Cardiac fibroblast (primary cell): ENCODE data around the gene CTIF.

ENCODE experiments used
- DNase-seq, 2 donors: peaks; one replicate each; pipeline versions ENCODE4 v3.0.0 to v3.0.0-alpha.2; 2010; ENCODE audit warnings: low read depth in 2 of 2
- H3K4me3 ChIP-seq, 2 donors: replicated peaks in 1 of 2; 1 replicate in 1 of 2; 2 replicates in 1 of 2; pipeline ENCODE4 v1.5.1; 2011; ENCODE audit warnings: low read depth in 2 of 2, low read length in 2 of 2, mild to moderate bottlenecking in 2 of 2, moderate library complexity in 1 of 2
- CTCF ChIP-seq: IDR thresholded peaks from one replicate; pipeline ENCODE4 v1.5.1; 2011; ENCODE audit warnings: low read depth, mild to moderate bottlenecking, low read length, inconsistent platforms

The CTIF gene

DNA sequence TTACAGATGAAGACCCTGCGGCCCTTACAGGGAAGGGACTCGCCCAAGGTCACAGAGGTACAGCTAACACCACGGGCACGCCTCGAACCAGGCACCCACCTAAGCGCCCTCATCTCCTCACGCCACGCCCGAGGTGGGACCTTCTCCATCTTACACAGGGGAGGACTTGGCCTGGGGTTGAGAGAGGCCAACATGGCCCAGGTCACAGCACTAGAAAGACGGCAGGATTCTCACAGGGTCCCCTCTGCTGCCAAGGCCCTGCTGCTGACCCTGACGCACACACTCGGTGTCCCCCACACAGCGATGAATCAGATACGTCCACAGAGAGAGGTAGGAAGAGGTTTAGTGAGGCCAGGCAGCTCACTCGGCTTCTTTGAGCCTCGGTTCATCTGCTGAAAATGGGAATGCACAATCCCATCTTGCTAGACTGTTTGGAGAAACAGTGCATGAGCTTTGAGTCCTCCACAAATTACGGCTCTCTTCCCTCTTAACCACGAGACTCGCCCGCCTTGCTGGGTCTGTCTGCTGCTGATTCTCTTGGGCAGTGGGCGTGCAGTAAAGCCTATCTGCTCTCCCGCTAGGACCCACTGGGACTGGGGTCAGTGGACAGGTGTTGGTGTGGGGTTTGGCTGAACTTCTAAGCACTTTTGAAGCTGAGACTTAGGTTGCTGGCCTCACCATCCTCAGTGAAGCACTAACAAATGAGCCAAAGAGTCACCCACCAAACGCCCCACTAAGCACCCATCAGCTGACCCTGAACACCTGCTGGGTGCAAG, 332.7 kb downstream of the CTIF start:
- no peak for TF ChIP-seq CTCF
- no peak for DNase-seq
- no peak overlapping the region for H3K4me3 ChIP-seq

DNA sequence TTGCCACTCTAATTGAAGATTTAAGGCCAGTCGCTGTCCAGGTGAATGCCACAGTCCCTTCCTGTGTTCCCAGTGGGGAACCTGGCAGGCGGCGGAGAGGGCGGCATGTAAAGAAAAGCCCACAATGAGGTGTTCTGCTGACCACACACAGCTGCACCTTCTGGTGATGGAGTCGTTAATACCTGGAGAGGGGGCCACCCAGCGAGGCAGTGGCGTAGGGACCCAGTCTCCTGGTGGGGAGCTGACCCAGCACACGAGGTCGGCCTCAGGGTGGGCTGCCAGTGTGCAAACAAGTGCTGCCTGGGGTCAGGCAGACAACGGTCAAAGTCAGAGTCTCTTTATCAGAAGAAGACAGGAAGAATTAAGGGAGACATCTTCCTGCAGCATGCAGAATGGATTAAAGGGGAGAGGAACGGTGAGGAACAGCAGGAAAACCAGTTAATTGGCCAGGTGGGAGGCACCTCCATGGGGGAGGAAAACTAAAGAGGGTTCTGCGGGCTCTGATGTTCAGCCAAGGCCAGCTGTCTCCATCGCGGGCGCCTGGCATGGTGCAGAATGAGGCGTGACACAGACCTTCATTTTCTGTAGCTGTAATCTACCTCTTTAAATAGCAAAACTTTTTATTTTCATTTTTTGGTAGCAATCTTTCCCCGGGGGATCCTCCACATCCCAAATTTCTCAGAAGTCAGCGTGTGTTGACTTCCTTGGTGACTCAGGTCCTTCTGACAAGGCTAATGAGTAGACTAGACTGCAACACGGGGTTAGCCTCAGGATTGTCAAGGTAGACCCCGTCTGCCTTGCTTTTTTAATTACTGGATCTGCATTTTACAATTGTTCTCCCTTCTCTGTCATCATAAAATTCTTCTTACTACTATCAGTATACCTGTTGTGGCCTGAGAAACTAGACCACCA, 333.7 kb downstream of the CTIF start:
- TF ChIP-seq CTCF, result no peak
- no peak overlapping the region for H3K4me3 ChIP-seq
- peak; percentile 29 to 82 for DNase-seq

DNA sequence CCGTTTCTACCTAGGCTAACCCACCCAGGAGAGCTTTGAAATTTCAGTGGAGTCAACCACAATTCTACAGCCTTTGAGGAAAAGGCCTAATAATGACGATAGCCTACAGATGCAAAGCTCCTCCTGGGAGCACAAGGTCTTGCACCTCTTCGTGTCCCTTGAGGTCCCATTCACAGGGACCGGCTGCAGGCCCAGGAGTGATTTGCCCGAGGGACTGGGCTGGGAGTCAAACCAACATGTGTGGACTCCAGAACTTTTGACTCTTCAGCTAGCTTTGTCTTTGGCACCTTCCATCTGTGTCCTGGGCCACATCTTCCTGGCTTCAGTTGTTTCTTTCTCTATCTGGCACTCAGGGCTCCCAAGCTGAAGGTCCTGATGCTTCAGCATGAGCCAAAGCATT, 335.4 kb downstream of the CTIF start:
- TF ChIP-seq CTCF, result no peak
- no peak for DNase-seq

GRCh38 chr18:48874701-48875162, 335.9 kb downstream of the CTIF start:
- no peak for DNase-seq
- H3K4me3 ChIP-seq, result no peak overlapping the region
- TF ChIP-seq CTCF, result no peak

More for the DNA sequence above, 335.4 kb downstream of the CTIF start:
- H3K4me3 ChIP-seq, result no peak overlapping the region

DNA sequence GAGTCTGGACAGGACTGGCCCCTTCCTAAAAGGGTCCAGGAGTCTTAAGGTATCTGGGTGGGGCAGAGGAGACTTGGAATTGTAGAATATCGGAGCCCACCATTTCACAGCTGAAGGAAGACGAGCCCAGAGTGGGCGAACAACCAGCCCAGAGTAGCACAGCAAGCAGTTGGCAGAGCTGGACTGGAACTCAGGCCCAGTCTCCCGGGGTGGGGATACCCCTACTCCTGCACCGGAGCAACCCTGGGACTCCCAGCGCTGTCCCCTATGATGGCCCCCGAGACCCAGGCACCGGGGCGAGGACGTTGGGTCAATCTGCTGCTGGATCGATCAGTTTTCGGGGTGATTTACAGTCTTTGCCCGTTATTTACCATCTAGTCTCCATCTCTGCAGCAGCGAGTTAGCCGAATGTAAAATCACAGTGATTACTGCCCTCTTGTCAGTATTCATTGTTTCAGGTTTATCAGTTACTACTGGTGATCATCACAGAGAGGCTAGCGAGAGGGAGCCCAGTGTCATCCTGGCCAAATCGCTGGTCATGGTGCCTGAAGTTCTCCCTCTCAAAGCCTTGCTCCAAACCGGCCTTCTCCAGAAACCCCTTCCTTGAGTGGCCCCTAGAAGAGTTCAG, 336.6 kb downstream of the CTIF start:
- TF ChIP-seq CTCF, result no peak
- DNase-seq, result no peak
- no peak overlapping the region for H3K4me3 ChIP-seq

DNA sequence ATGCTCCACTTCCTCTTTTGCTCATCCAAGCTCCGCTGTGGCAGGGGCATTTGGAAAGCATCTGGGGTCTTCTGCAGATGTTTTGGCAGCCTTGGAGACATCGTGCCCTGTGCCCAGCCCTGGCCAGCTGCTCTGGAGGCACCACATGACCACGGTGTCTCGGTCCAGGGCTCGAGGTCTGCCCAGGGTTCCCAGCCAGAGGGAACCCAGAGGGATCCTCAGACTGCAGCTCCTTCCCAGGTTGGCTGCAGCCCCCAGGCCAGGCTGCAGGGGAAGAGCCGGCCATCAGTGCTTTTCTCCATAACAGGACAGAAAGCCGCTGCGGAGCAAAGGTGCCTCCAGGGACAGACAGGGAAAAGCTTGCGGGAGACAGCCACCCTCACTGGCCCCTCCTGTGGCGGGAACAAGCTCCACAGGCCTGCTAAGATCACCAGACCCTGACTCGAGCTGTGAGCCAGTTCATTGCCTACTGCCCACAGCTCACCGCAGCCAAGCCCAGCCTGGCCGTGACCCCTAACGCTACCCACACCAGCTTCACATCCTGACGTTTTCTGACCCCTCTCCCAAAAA, 337.2 kb downstream of the CTIF start:
- DNase-seq, result no peak
- no peak overlapping the region for H3K4me3 ChIP-seq
- no peak for TF ChIP-seq CTCF
